Subcutaneous preadipocyte (primary cell): ENCODE results near the gene POU3F3. TPM values are rescaled to one million over a fixed set of nuclear protein-coding genes. Genes with fewer than 3 reads are reported as not detected.

Experiments used
- small RNA-seq: library from RNA; depleted of rRNA; stranded (forward); fragments of <200 nt; gene quantifications from one replicate; pipeline ENCODE3, GENCODE V24; 2012
- total RNA-seq: library from RNA; depleted of rRNA; stranded (reverse); fragments of >200 nt; gene quantifications from 2 replicates; pipeline ENCODE4 v1.2.3, GENCODE V29; 2012

Gene POU3F3
- total RNA-seq = 0.37 and 18.2 TPM in 2 replicates

DNA sequence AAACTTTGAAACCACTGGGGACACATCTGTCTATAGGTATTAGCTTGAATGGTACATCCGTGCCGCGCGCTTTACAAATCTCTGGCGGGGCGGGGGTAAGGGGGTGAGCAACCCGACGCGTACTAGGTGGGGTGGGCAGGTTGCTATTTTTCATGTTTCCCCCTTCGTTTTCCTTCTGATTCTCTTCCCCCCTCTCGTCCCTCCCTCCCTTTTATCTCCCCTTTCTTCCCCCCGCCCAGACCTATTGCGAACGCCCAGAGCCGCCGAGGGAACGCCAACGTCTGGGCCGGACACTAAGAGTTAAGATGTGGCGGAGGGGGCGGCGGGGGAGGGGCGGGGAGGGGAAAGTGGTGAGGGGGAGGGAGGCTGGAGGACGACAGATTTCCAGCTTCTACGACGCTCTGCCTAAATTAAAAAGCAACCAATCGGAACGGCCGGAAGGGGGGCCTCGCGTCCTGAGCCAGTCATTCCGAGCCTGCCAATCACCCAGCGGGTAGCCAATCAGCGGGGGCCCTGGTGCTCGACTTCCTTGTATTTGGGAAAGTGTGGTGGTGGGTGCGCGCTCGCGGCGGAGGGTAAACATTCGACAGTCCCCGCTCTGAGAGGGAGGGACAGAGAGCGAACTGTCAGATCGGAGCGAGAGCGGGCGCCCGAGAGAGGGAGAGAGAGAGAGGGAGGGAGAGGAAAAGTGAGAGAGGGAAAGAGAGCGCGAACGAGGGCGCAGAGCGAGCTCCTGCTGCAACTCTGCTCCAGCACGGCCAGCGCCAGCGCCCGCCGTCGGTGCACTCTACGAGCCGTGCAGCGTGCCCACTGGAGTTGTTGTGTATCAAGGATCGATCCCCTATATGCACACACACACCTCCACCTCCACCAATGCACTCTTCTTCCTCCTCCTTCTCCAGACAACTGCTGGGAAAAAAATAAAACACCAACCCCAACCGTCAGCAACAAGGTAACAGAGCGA lies at the start of gene POU3F3:
POU3F3 (plus strand) TSS at position 582 of the 964 bp plus-strand sequence. CDS start 1,396 bp downstream, outside the sequence.

Small RNA genes lying within 50 kb of the gene (small RNA-seq; reads per million reads assigned to genes)
- gene AC018730.1 = not detected

Other genes with a start within 250 kb of the POU3F3 start
- 19.5 and 22.0 TPM in 2 replicates for gene MRPS9, start 184.0 kb downstream of the POU3F3 start, total RNA-seq